Measurements from ENCODE around the gene ATXN2.

The ATXN2 gene

GRCh38 chr12:111441107-111441928, 157.8 kb downstream of the ATXN2 start:
- Histone ChIP-seq H3K9me3 (replicated peaks in 1 of 2; ENCODE audit: control insufficient read depth in 2 of 2, insufficient read depth in 1 of 2, low read depth in 1 of 2, low read length in 2 of 2) (no peaks in the 10 kb centered on the region), H3K36me3 (replicated peaks in 1 of 2; ENCODE audit: control insufficient read depth in 2 of 2, insufficient read depth in 2 of 2, low read length in 2 of 2) (peaks cover 13 to 48% of the 10 kb centered on the region in 2 donors), H3K27ac (replicated peaks; ENCODE audit: low read length) (no peak overlapping the region), H3K18ac (ENCODE audit: low read length) (no peak overlapping the region), H3K4me2 (ENCODE audit: insufficient read depth, low read length, poor library complexity, severe bottlenecking) (no peak overlapping the region), H3K23ac (ENCODE audit: low read depth, low read length, poor library complexity) (no peak overlapping the region), H3K79me1 (ENCODE audit: low read depth, low read length) (peaks cover 2% of the 10 kb centered on the region), H4K91ac (ENCODE audit: low read depth, low read length, poor library complexity) (no peak overlapping the region), H2BK12ac (ENCODE audit: low read length) (no peak overlapping the region), H2AK5ac (ENCODE audit: low read depth, low read length) (no peak overlapping the region), H2AFZ (ENCODE audit: low read length) (no peak overlapping the region), H3K4ac (ENCODE audit: low read length) (no peak overlapping the region), H3K9ac (ENCODE audit: low read depth, low read length, poor library complexity) (no peak overlapping the region), H2BK5ac (ENCODE audit: low read length) (no peak overlapping the region), H4K8ac (ENCODE audit: low read depth, low read length) (no peak overlapping the region), H2BK15ac (ENCODE audit: low read length) (no peak overlapping the region), H3K14ac (ENCODE audit: low read length) (no peak overlapping the region), H2BK120ac (ENCODE audit: low read depth, low read length) (no peak overlapping the region), H3K27me3 (ENCODE audit: control insufficient read depth in 3 of 3, insufficient read depth in 3 of 3, low read depth in 1 of 3, low read length in 3 of 3) (no peaks in the 10 kb centered on the region), H3K4me1 (ENCODE audit: control insufficient read depth in 2 of 2, insufficient read depth in 1 of 2, low read depth in 1 of 2, low read length in 2 of 2) (peaks cover 5 to 7% of the 10 kb centered on the region in 2 donors), H3K4me3 (ENCODE audit: low read length in 2 of 2) (no peak overlapping the region)
- no peak for DNase-seq (ENCODE audit: low spot score)
- WGBS, 2 donors (ENCODE audit: extremely low coverage in 2 of 2, insufficient read length in 2 of 2, insufficient replicate concordance in 1 of 2): no CpG with 5 or more reads among the region's 7 CpGs

- Histone ChIP-seq H2BK120ac (ENCODE audit: low read depth, low read length) (no peak overlapping the region), H3K79me1 (ENCODE audit: low read depth, low read length) (peaks cover 7% of the 10 kb centered on the region), H3K9me3 (replicated peaks in 1 of 2; ENCODE audit: control insufficient read depth in 2 of 2, insufficient read depth in 1 of 2, low read depth in 1 of 2, low read length in 2 of 2) (no peaks in the 10 kb centered on the region), H2BK12ac (ENCODE audit: low read length) (no peak overlapping the region), H3K27me3 (ENCODE audit: control insufficient read depth in 3 of 3, insufficient read depth in 3 of 3, low read depth in 1 of 3, low read length in 3 of 3) (no peaks in the 10 kb centered on the region), H3K18ac (ENCODE audit: low read length) (no peak overlapping the region), H2BK15ac (ENCODE audit: low read length) (no peak overlapping the region), H2BK5ac (ENCODE audit: low read length) (no peak overlapping the region), H3K23ac (ENCODE audit: low read depth, low read length, poor library complexity) (peak overlapping the region; percentile 29), H3K4me2 (ENCODE audit: insufficient read depth, low read length, poor library complexity, severe bottlenecking) (no peak overlapping the region), H2AFZ (ENCODE audit: low read length) (no peak overlapping the region), H4K91ac (ENCODE audit: low read depth, low read length, poor library complexity) (no peak overlapping the region), H3K4ac (ENCODE audit: low read length) (no peak overlapping the region), H3K36me3 (replicated peaks in 1 of 2; ENCODE audit: control insufficient read depth in 2 of 2, insufficient read depth in 2 of 2, low read length in 2 of 2) (peaks cover 11 to 41% of the 10 kb centered on the region in 2 donors), H3K4me3 (ENCODE audit: low read length in 2 of 2) (no peak overlapping the region), H3K14ac (ENCODE audit: low read length) (no peak overlapping the region), H3K4me1 (ENCODE audit: control insufficient read depth in 2 of 2, insufficient read depth in 1 of 2, low read depth in 1 of 2, low read length in 2 of 2) (peaks cover 0 to 2% of the 10 kb centered on the region in 2 donors), H2AK5ac (ENCODE audit: low read depth, low read length) (no peak overlapping the region), H3K27ac (replicated peaks; ENCODE audit: low read length) (no peak overlapping the region), H4K8ac (ENCODE audit: low read depth, low read length) (no peak overlapping the region), H3K9ac (ENCODE audit: low read depth, low read length, poor library complexity) (no peak overlapping the region)
- no peak for DNase-seq (ENCODE audit: low spot score)
- WGBS, 2 donors (ENCODE audit: extremely low coverage in 2 of 2, insufficient read length in 2 of 2, insufficient replicate concordance in 1 of 2): no CpG with 5 or more reads among the region's 3 CpGs
Observed at GRCh38 chr12:111440631-111441030, 158.5 kb downstream of the ATXN2 start.

- Histone ChIP-seq H2BK5ac (ENCODE audit: low read length) (peak overlapping the region; percentile 49), H3K9me3 (replicated peaks in 1 of 2; ENCODE audit: control insufficient read depth in 2 of 2, insufficient read depth in 1 of 2, low read depth in 1 of 2, low read length in 2 of 2) (no peaks in the 10 kb centered on the region), H4K8ac (ENCODE audit: low read depth, low read length) (no peak overlapping the region), H3K9ac (ENCODE audit: low read depth, low read length, poor library complexity) (peak overlapping the region; percentile 66), H3K4me1 (ENCODE audit: control insufficient read depth in 2 of 2, insufficient read depth in 1 of 2, low read depth in 1 of 2, low read length in 2 of 2) (peaks cover 0 to 2% of the 10 kb centered on the region in 2 donors), H4K91ac (ENCODE audit: low read depth, low read length, poor library complexity) (no peak overlapping the region), H2BK15ac (ENCODE audit: low read length) (no peak overlapping the region), H3K4me2 (ENCODE audit: insufficient read depth, low read length, poor library complexity, severe bottlenecking) (no peak overlapping the region), H3K4me3 (ENCODE audit: low read length in 2 of 2) (no peak overlapping the region), H2AK5ac (ENCODE audit: low read depth, low read length) (no peak overlapping the region), H3K14ac (ENCODE audit: low read length) (peak overlapping the region; percentile 10), H3K4ac (ENCODE audit: low read length) (no peak overlapping the region), H3K27ac (replicated peaks; ENCODE audit: low read length) (no peak overlapping the region), H3K79me1 (ENCODE audit: low read depth, low read length) (peaks cover 7% of the 10 kb centered on the region), H3K18ac (ENCODE audit: low read length) (no peak overlapping the region), H3K23ac (ENCODE audit: low read depth, low read length, poor library complexity) (peak overlapping the region; percentile 68), H3K36me3 (replicated peaks in 1 of 2; ENCODE audit: control insufficient read depth in 2 of 2, insufficient read depth in 2 of 2, low read length in 2 of 2) (peaks cover 9 to 37% of the 10 kb centered on the region in 2 donors), H2AFZ (ENCODE audit: low read length) (no peak overlapping the region), H2BK12ac (ENCODE audit: low read length) (peak overlapping the region; percentile 4), H3K27me3 (ENCODE audit: control insufficient read depth in 3 of 3, insufficient read depth in 3 of 3, low read depth in 1 of 3, low read length in 3 of 3) (no peaks in the 10 kb centered on the region), H2BK120ac (ENCODE audit: low read depth, low read length) (no peak overlapping the region)
- no peak for DNase-seq (ENCODE audit: low spot score)
- no CpG with 5 or more reads among the region's 8 CpGs for WGBS, 2 donors (ENCODE audit: extremely low coverage in 2 of 2, insufficient read length in 2 of 2, insufficient replicate concordance in 1 of 2)
Observed at GRCh38 chr12:111440152-111440551, 159.0 kb downstream of the ATXN2 start.

- H2BK15ac ChIP-seq (ENCODE audit: low read length): no peak overlapping the region
- H3K27me3 ChIP-seq (ENCODE audit: control insufficient read depth in 3 of 3, insufficient read depth in 3 of 3, low read depth in 1 of 3, low read length in 3 of 3): no peaks in the 10 kb centered on the region
- H2BK120ac ChIP-seq (ENCODE audit: low read depth, low read length): no peak overlapping the region
- H3K4me2 ChIP-seq (ENCODE audit: insufficient read depth, low read length, poor library complexity, severe bottlenecking): no peak overlapping the region
- peak overlapping the region; percentile 49 for H2BK5ac ChIP-seq (ENCODE audit: low read length)
- no peak overlapping the region for H3K4ac ChIP-seq (ENCODE audit: low read length)
- no peak overlapping the region for H3K9ac ChIP-seq (ENCODE audit: low read depth, low read length, poor library complexity)
- H3K14ac ChIP-seq (ENCODE audit: low read length): peak overlapping the region; percentile 10
- peaks cover 9 to 32% of the 10 kb centered on the region in 2 donors for H3K36me3 ChIP-seq (replicated peaks in 1 of 2; ENCODE audit: control insufficient read depth in 2 of 2, insufficient read depth in 2 of 2, low read length in 2 of 2)
- no peak overlapping the region for H2AFZ ChIP-seq (ENCODE audit: low read length)
- no peak overlapping the region for H3K4me3 ChIP-seq (ENCODE audit: low read length in 2 of 2)
- H3K18ac ChIP-seq (ENCODE audit: low read length): no peak overlapping the region
- H2AK5ac ChIP-seq (ENCODE audit: low read depth, low read length): no peak overlapping the region
- no peak overlapping the region for H4K8ac ChIP-seq (ENCODE audit: low read depth, low read length)
- WGBS, 2 donors (ENCODE audit: extremely low coverage in 2 of 2, insufficient read length in 2 of 2, insufficient replicate concordance in 1 of 2): no CpG with 5 or more reads among the region's 5 CpGs
- no peaks in the 10 kb centered on the region for H3K9me3 ChIP-seq (replicated peaks in 1 of 2; ENCODE audit: control insufficient read depth in 2 of 2, insufficient read depth in 1 of 2, low read depth in 1 of 2, low read length in 2 of 2)
- no peak overlapping the region for H3K27ac ChIP-seq (replicated peaks; ENCODE audit: low read length)
- no peak overlapping the region for H4K91ac ChIP-seq (ENCODE audit: low read depth, low read length, poor library complexity)
- peak overlapping the region; percentile 68 for H3K23ac ChIP-seq (ENCODE audit: low read depth, low read length, poor library complexity)
- peak overlapping the region; percentile 4 for H2BK12ac ChIP-seq (ENCODE audit: low read length)
- DNase-seq (ENCODE audit: low spot score): no peak
- peaks cover 7% of the 10 kb centered on the region for H3K79me1 ChIP-seq (ENCODE audit: low read depth, low read length)
- H3K4me1 ChIP-seq (ENCODE audit: control insufficient read depth in 2 of 2, insufficient read depth in 1 of 2, low read depth in 1 of 2, low read length in 2 of 2): peaks cover 0 to 6% of the 10 kb centered on the region in 2 donors
Observed at GRCh38 chr12:111439657-111440151, 159.4 kb downstream of the ATXN2 start.
